H9 (cell line): ENCODE measurements around the gene TMEM80. TPM values are rescaled to one million over a fixed set of nuclear protein-coding genes. Genes with fewer than 3 reads are reported as not detected.

Experiments
- DNase-seq: peaks from one replicate; pipeline ENCODE4 v3.0.0-alpha.2; 2017
- H2AFZ ChIP-seq: one replicate; pipeline ENCODE4 v1.6.1; 2013; ENCODE audit warnings: mild to moderate bottlenecking, low read length, control low read depth, moderate library complexity
- H2AK5ac ChIP-seq: 2 replicates; pipeline ENCODE4 v1.6.1; 2013; ENCODE audit warnings: low read length, control low read depth, mixed read lengths; ENCODE audit not compliant: insufficient read length
- H2BK120ac ChIP-seq: one replicate; pipeline ENCODE4 v1.6.1; 2013; ENCODE audit warnings: low read depth, mild to moderate bottlenecking, low read length, control low read depth, inconsistent platforms; ENCODE audit not compliant: poor library complexity, severe bottlenecking
- H2BK12ac ChIP-seq: 2 replicates; pipeline ENCODE4 v1.6.1; 2013; ENCODE audit warnings: low read length, control low read depth, mixed read lengths, low read depth; ENCODE audit not compliant: insufficient read length
- H2BK15ac ChIP-seq: 2 replicates; pipeline ENCODE4 v1.6.1; 2013; ENCODE audit warnings: low read depth, low read length, control low read depth
- H2BK20ac ChIP-seq: one replicate; pipeline ENCODE4 v1.6.1; 2013; ENCODE audit warnings: low read depth, mild to moderate bottlenecking, low read length, control low read depth, inconsistent platforms; ENCODE audit not compliant: poor library complexity, severe bottlenecking
- H2BK5ac ChIP-seq: 2 replicates; pipeline ENCODE4 v1.6.1; 2013; ENCODE audit warnings: low read length, control low read depth, mixed read lengths; ENCODE audit not compliant: insufficient read length
- H3K14ac ChIP-seq: 2 replicates; pipeline ENCODE4 v1.6.1; 2013; ENCODE audit warnings: low read length, control low read depth; ENCODE audit not compliant: insufficient read depth
- H3K18ac ChIP-seq: 2 replicates; pipeline ENCODE4 v1.6.1; 2013; ENCODE audit warnings: low read depth, mild to moderate bottlenecking, mixed read lengths, low read length, control low read depth; ENCODE audit not compliant: insufficient read length
- H3K23ac ChIP-seq: 2 replicates; pipeline ENCODE4 v1.6.1; 2013; ENCODE audit warnings: low read length, control low read depth, mixed read lengths, low read depth; ENCODE audit not compliant: insufficient read length
- H3K23me2 ChIP-seq: 2 replicates; pipeline ENCODE4 v1.6.1; 2013; ENCODE audit warnings: low read depth, mild to moderate bottlenecking, mixed read lengths, low read length, control low read depth; ENCODE audit not compliant: insufficient read length, poor library complexity, severe bottlenecking
- H3K27ac ChIP-seq: 2 replicates; pipeline ENCODE4 v1.5.1; 2013; ENCODE audit warnings: low read length, control low read depth, mixed read lengths, low read depth; ENCODE audit not compliant: insufficient read length
- H3K27me3 ChIP-seq: 2 replicates; pipeline ENCODE4 v1.6.1; 2013; ENCODE audit warnings: low read length, control low read depth, inconsistent platforms; ENCODE audit not compliant: insufficient read depth
- H3K4ac ChIP-seq: 2 replicates; pipeline ENCODE4 v1.6.1; 2013; ENCODE audit warnings: low read depth, mild to moderate bottlenecking, control low read depth, inconsistent platforms, low read length, moderate library complexity
- H3K4me1 ChIP-seq: 2 replicates; pipeline ENCODE4 v1.6.1; 2013; ENCODE audit warnings: low read length, control low read depth, inconsistent platforms; ENCODE audit not compliant: insufficient read depth
- H3K4me2 ChIP-seq: 2 replicates; pipeline ENCODE4 v1.6.1; 2013; ENCODE audit warnings: low read length, control low read depth, mixed read lengths; ENCODE audit not compliant: insufficient read length, insufficient read depth
- H3K56ac ChIP-seq: 2 replicates; pipeline ENCODE4 v1.6.1; 2013; ENCODE audit warnings: low read depth, mild to moderate bottlenecking, mixed read lengths, low read length, control low read depth; ENCODE audit not compliant: insufficient read length
- H3K79me1 ChIP-seq: 2 replicates; pipeline ENCODE4 v1.6.1; 2013; ENCODE audit warnings: low read depth, mild to moderate bottlenecking, moderate library complexity, low read length, control low read depth, inconsistent platforms; ENCODE audit not compliant: insufficient read depth, poor library complexity, severe bottlenecking
- H3K79me2 ChIP-seq: 2 replicates; pipeline ENCODE4 v1.6.1; 2013; ENCODE audit warnings: low read length, control low read depth, inconsistent platforms; ENCODE audit not compliant: insufficient read depth
- H3K9ac ChIP-seq: 2 replicates; pipeline ENCODE4 v1.6.1; 2013; ENCODE audit warnings: low read length, control low read depth, mixed read lengths; ENCODE audit not compliant: insufficient read length; ENCODE audit errors: extremely low read depth
- H3K9me3 ChIP-seq: one replicate; pipeline ENCODE4 v1.6.1; 2013; ENCODE audit warnings: low read depth, low read length, inconsistent platforms; ENCODE audit not compliant: control insufficient read depth
- H3T11ph ChIP-seq: one replicate; pipeline ENCODE4 v1.6.1; 2013; ENCODE audit warnings: mild to moderate bottlenecking, low read length, control low read depth, inconsistent platforms
- H4K20me1 ChIP-seq: one replicate; pipeline ENCODE4 v1.6.1; 2013; ENCODE audit not compliant: control insufficient read depth, insufficient read length, insufficient read depth
- H4K5ac ChIP-seq: 2 replicates; pipeline ENCODE4 v1.6.1; 2013; ENCODE audit warnings: low read depth, mild to moderate bottlenecking, mixed read lengths, low read length, control low read depth; ENCODE audit not compliant: insufficient read length
- H4K8ac ChIP-seq: replicated peaks from 2 replicates; pipeline ENCODE4 v1.6.1; 2013; ENCODE audit warnings: low read length, control low read depth, mixed read lengths, low read depth; ENCODE audit not compliant: insufficient read length
- H4K91ac ChIP-seq: 2 replicates; pipeline ENCODE4 v1.6.1; 2013; ENCODE audit warnings: low read depth, mild to moderate bottlenecking, moderate library complexity, mixed read lengths, low read length, control low read depth; ENCODE audit not compliant: insufficient read length
- H3K27ac Mint-ChIP-seq, 3 experiments: 2 replicates in 2 of 3; 3 replicates in 1 of 3; pipeline ENCODE4 v1.8.0; 2020 to 2021; ENCODE audit warnings: mixed read lengths in 3 of 3, mild to moderate bottlenecking in 1 of 3, moderate library complexity in 1 of 3
- H3K27me3 Mint-ChIP-seq: 2 replicates; pipeline ENCODE4 v1.8.0; 2021; ENCODE audit warnings: low read depth, mild to moderate bottlenecking, moderate library complexity, mixed read lengths
- H3K36me3 Mint-ChIP-seq, 3 experiments: 2 replicates in 2 of 3; 3 replicates in 1 of 3; pipeline ENCODE4 v1.8.0; 2020 to 2021; ENCODE audit warnings: low read depth in 3 of 3, mixed read lengths in 3 of 3; ENCODE audit not compliant: insufficient read depth in 1 of 3
- H3K4me1 Mint-ChIP-seq, 2 experiments: 2 replicates each; pipeline ENCODE4 v1.8.0; 2020; ENCODE audit warnings: mixed read lengths in 2 of 2
- H3K4me3 Mint-ChIP-seq, 2 experiments: 2 replicates in 1 of 2; 3 replicates in 1 of 2; pipeline ENCODE4 v1.8.0; 2020 to 2021; ENCODE audit warnings: mild to moderate bottlenecking in 2 of 2, mixed read lengths in 2 of 2, moderate library complexity in 1 of 2
- H3K9me3 Mint-ChIP-seq, 2 experiments: 2 replicates in 1 of 2; 3 replicates in 1 of 2; pipeline ENCODE4 v1.8.0; 2020; ENCODE audit warnings: mild to moderate bottlenecking in 2 of 2, mixed read lengths in 2 of 2, moderate library complexity in 1 of 2
- WGBS: extraction: QIAGEN DNeasy Blood & Tissue Kit; methylation state at CpG from one replicate; pipeline ENCODE4 v1.1.7; 2013; ENCODE audit warnings: missing lambda C conversion rate, low lambda C conversion rate, mixed read lengths; ENCODE audit not compliant: insufficient read length; ENCODE audit errors: extremely low coverage; 5-methylcytosine and 5-hydroxymethylcytosine counted together
- total RNA-seq: library from RNA; stranded (reverse); gene quantifications from 2 replicates; pipeline ENCODE4 v1.2.1, GENCODE V29; 2021
- TF ChIP-seq, protein P1 (sequence below): fragments of 200-600 bp; sonication (generic); conservative IDR thresholded peaks from 3 replicates; pipeline ENCODE4 v1.8.0; 2021; ENCODE audit warnings: antibody characterized with exemption, mild to moderate bottlenecking

Gene TMEM80
- total RNA-seq, 1 experiment from 2014 or later, result 23.6 TPM

- H2BK120ac ChIP-seq, result no peak overlapping the region
- no peaks in the 10 kb centered on the region for H3K9me3 ChIP-seq
- Mint-ChIP-seq H3K4me3 (no peak overlapping the region), H3K27me3 (no peaks in the 10 kb centered on the region), H3K27ac (peak overlapping the region in 1 of 3 experiments; percentile 44; a peak in 1 of 7 replicates), H3K9me3 (no peaks in the 10 kb centered on the region), H3K36me3 (peaks cover 18 to 50% (median 39%) of the 10 kb centered on the region in 3 experiments; a peak in 6 of 7 replicates), H3K4me1 (0 out of 4 replicates have a peak, but pooled peaks cover 0 to 3% of the 10 kb centered on the region in 2 experiments)
- H3K27me3 ChIP-seq, result no peaks in the 10 kb centered on the region
- H3K79me1 ChIP-seq, result no peaks in the 10 kb centered on the region
- no peak overlapping the region for H2BK12ac ChIP-seq
- H2AK5ac ChIP-seq, result no peak overlapping the region
- H2AFZ ChIP-seq, result no peak overlapping the region
- no peak overlapping the region for H3K9ac ChIP-seq
- H3K27ac ChIP-seq, result no peak overlapping the region
- no peak overlapping the region for H3K14ac ChIP-seq
- H3K23ac ChIP-seq, result no peak overlapping the region
- WGBS, result no CpG with 5 or more reads among the region's 15 CpGs
- no peak overlapping the region for H4K8ac ChIP-seq
- no peak overlapping the region for H3K4me2 ChIP-seq
- no peak overlapping the region for H4K5ac ChIP-seq
- DNase-seq, result no peak
- no peaks in the 10 kb centered on the region for H3K4me1 ChIP-seq
- no peak overlapping the region for H2BK15ac ChIP-seq
- no peak overlapping the region for H3T11ph ChIP-seq
- no peak overlapping the region for H2BK5ac ChIP-seq
- H3K18ac ChIP-seq, result no peak overlapping the region
- no peak overlapping the region for H3K56ac ChIP-seq
- no peaks in the 10 kb centered on the region for H4K20me1 ChIP-seq
- no peaks in the 10 kb centered on the region for H3K23me2 ChIP-seq
- TF ChIP-seq, protein P1, sequence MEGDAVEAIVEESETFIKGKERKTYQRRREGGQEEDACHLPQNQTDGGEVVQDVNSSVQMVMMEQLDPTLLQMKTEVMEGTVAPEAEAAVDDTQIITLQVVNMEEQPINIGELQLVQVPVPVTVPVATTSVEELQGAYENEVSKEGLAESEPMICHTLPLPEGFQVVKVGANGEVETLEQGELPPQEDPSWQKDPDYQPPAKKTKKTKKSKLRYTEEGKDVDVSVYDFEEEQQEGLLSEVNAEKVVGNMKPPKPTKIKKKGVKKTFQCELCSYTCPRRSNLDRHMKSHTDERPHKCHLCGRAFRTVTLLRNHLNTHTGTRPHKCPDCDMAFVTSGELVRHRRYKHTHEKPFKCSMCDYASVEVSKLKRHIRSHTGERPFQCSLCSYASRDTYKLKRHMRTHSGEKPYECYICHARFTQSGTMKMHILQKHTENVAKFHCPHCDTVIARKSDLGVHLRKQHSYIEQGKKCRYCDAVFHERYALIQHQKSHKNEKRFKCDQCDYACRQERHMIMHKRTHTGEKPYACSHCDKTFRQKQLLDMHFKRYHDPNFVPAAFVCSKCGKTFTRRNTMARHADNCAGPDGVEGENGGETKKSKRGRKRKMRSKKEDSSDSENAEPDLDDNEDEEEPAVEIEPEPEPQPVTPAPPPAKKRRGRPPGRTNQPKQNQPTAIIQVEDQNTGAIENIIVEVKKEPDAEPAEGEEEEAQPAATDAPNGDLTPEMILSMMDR, result no peak
- H4K91ac ChIP-seq, result no peak overlapping the region
- no peak overlapping the region for H3K4ac ChIP-seq
- no peaks in the 10 kb centered on the region for H3K79me2 ChIP-seq
- H2BK20ac ChIP-seq, result no peak overlapping the region
Observed at GRCh38 chr11:665062-665703, 30.4 kb upstream of the TMEM80 start.
